SHP77 (cell line): ENCODE data around the gene STARD7.
"Not testable (repeated sequence)": the region's sequence is repeated elsewhere in the genome, so short reads cannot be mapped to it uniquely, and the experiment has no call there.

ENCODE experiments used
- DNase-seq, 2 experiments: peaks; one replicate each; lab custom pipeline; 2025; lab: John Stamatoyannopoulos, UW

STARD7 gene, protein sequence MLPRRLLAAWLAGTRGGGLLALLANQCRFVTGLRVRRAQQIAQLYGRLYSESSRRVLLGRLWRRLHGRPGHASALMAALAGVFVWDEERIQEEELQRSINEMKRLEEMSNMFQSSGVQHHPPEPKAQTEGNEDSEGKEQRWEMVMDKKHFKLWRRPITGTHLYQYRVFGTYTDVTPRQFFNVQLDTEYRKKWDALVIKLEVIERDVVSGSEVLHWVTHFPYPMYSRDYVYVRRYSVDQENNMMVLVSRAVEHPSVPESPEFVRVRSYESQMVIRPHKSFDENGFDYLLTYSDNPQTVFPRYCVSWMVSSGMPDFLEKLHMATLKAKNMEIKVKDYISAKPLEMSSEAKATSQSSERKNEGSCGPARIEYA

DNA sequence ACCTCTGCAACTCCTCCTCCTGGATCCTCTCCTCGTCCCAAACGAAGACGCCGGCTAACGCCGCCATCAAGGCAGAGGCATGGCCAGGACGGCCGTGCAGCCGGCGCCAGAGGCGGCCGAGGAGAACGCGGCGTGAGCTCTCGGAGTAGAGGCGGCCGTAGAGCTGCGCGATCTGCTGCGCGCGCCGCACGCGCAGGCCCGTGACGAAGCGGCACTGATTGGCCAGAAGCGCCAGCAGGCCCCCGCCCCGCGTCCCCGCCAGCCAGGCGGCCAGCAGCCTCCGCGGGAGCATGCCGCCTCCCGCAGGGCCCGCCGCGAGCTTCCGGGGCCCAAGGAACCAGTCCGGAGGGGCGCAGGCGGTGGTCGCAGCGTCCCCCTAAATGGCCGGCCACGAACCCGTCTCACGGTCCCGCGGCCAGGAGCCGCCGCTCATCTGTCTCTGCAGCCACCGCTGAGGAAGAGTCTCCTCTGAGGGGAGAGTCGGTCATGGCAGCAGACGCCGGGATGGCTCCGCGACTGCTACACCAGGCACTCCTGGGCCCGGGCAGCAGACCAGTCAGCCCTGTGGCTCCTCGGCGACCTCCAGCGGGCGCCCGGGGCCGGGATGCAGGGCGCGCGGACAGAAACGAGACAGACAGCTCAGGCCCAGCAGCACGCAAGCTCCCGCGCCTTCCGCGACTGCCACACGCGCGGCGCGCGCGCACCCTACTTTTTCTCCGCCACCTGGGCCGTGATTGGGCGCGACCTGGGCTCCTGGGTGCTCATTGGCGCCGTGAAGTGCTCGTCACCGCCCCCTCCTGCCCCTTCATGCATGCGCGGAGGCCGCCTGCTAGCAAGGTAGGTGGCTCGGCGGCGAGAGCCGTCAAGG, at the start of gene STARD7:
STARD7 (minus strand) TSS at position 685 of the 868 bp plus-strand sequence; CDS start at position 292, 393 bp downstream.
- DNase-seq = peak; percentile 96 to 97

- not testable (repeated sequence) for DNase-seq
Measured at GRCh38 chr2:96257744-96258143, 49.1 kb upstream of the STARD7 start.

- no peak for DNase-seq
Measured at GRCh38 chr2:96256611-96257113, 48.0 kb upstream of the STARD7 start.

GRCh38 chr2:96254571-96254970, 45.9 kb upstream of the STARD7 start:
- DNase-seq = no peak

DNA sequence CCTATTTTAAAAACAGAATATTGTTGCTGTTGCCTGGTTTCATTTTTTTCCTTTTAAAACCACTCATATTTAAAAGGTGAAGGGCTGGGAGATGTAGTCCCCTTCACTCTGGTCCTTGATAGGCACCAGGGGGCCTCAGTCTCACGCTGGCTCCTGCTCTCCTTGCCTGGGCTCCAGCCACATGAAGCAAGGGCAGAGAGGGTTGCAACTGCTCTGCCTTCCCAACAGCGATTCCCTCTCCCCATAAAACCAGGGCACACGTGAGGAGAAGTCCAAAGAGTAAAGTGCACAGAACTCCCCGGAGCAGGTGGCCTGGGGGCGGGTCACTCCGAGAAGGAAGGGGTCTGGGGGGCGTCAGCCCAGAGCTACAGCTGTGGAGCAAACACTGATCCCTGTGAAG, 44.4 kb upstream of the STARD7 start:
- DNase-seq = no peak

- no peak for DNase-seq
Measured at GRCh38 chr2:96252526-96252925, 43.9 kb upstream of the STARD7 start.

DNA sequence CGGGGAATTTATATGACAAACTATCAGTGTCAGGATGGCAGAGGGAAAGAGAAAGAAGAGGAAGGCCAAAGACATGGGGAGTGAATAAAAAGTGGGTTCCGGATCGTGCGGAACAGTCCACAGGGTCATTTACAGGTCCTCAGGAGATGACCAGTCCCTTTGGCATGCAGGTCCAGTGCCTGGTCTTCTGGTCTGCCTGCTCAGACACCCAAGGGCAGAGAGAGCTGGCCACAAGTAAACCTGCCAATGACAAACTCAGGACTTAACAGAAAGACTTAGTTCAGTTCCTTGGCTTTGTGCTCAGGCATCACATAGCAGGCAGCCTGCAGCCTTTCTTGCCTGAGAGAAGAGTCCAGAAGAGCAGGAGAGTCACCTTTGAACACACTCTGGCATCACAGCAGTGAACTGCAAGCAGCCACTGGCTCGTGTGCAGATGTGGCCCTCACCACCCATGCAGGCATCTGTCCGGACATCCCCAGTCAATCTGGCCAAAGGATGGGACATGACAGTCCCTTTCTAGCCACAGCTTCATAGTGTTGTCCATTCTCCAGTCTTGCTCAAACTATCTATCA, 43.2 kb upstream of the STARD7 start:
- no peak for DNase-seq

DNA sequence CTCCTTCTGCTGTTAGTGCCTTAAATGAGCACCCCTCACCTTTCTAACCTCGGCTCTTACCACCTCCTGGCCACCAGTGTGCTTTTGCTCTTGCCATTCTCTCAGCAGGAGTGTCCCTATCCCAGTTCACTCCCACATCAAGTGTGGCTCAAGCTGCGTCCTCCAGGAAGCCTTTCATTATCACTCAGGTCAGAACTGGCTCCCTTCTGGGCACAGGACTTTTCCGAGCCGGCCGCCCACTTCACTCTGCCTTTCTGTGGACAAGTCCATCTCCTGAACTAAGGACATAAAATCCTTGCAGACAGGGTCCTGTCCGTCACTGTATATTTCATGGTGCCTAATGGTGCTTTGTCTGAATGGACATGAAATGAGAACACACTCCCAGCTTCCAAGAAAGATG, 41.6 kb upstream of the STARD7 start:
- no peak for DNase-seq

- no peak for DNase-seq
Measured at GRCh38 chr2:96249654-96250053, 41.0 kb upstream of the STARD7 start.

- no peak for DNase-seq
Measured at GRCh38 chr2:96248624-96249023, 40.0 kb upstream of the STARD7 start.

DNA sequence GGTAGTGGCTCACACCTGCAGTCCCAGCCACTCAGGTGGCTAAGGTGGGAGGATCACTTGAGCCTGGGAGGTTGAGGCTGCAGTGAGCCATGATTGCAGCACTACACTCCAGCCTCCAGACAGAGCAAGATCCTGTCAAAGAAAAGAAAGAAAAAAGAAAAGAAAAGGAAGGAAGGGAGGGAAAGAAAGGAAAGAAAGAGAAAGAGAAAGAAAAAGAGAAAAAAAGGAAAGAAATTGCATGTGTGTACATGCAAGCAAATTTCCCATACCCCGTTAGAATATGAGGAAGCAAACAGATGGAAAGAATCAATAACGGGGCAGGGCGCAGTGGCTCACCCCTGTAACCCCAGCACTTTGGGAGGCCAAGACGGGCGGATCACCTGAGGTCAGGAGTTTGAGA, 39.3 kb upstream of the STARD7 start:
- no peak for DNase-seq

DNA sequence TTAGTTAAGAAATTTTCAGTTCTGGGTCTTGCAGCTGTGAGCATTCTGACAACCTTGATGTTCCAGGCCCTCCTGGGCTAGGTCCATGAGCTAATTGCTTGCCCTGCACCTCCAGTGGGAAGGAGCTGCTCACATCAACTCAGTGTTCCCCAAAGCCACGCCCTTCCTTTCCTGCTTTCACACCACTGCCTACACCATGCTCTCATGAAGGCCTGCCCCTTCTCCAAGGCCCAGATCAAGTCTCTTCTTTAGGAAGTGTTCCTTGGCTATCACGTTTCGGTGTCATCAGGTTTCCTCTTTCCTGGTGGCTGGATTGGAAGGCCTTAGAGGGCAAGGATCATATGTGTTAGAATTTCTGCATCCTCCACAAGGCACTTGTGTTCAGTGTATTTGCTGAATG, 38.4 kb upstream of the STARD7 start:
- no peak for DNase-seq

GRCh38 chr2:96245609-96246390, 37.2 kb upstream of the STARD7 start:
- DNase-seq = no peak

DNA sequence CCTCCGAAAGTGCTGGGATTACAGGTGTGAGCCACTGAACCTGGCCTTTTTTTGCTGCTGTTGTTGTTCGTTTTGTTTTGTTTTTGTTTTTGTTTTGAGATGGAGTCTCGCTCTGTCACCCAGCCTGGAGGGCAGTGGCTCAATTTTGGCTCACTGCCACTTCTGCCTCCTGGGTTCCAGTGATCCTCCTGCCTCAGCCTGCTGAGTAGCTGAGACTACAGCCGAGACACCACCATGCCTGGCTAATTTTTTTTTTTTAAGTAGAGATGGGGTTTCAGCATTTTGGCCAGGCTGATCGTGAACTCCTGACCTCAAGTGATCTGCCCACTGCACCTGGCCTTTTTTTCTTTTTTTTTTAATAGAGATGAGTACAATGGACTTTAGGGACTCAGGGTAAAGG, 35.2 kb upstream of the STARD7 start:
- DNase-seq = no peak

DNA sequence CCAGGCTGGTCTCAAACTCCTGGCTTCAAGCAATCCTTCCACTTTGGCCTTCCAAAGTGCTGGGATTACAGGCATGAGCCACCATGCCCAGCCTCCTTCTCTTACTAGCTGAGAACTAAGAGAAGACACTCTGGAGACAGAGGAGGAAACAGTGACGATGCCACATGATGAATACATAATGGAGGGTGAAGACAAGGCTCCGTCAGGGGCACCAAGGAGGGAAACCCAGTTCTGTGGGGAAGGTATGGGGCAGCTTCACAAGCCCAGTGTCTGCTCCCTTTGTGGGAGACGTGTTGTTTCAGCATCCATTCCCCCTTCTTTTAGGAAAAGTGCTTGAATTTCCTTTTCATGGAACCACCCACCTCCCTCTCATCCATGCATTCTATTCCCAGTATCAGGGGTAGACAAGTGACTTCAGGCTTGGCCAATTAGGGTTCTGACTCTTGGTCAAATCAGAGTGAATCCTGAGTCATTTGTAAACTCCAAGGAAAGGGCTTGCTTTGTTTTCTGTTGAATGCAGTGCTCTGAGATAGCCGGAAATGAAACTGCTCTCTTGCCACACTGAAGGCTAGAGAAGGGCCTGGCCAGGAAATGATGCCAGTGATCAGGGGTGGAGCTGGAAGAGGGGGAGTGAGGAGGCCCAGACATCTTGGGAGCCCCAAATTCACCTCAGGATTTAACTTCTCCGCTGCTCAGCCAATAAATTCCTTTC, 33.4 kb upstream of the STARD7 start:
- no peak for DNase-seq

DNA sequence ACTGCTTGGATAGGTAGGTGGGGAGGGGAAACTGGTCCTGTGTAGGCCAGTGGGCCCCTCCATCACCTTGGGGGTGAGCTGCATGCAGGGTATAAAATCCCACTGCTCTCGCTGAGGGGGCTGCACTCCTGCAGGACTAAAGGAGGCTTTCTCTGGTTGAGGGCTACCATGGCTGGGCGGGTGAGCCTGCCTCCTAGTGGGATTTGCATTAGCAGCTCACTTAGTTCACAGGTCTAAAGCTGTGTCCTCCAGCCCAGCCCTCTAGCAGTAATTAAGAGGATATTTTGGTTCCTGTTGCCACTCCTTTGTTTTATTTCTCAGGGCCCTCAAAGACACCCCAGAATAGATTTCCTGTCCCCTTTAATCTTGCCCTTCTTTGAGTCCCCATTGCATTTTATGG, 32.6 kb upstream of the STARD7 start:
- no peak for DNase-seq

DNA sequence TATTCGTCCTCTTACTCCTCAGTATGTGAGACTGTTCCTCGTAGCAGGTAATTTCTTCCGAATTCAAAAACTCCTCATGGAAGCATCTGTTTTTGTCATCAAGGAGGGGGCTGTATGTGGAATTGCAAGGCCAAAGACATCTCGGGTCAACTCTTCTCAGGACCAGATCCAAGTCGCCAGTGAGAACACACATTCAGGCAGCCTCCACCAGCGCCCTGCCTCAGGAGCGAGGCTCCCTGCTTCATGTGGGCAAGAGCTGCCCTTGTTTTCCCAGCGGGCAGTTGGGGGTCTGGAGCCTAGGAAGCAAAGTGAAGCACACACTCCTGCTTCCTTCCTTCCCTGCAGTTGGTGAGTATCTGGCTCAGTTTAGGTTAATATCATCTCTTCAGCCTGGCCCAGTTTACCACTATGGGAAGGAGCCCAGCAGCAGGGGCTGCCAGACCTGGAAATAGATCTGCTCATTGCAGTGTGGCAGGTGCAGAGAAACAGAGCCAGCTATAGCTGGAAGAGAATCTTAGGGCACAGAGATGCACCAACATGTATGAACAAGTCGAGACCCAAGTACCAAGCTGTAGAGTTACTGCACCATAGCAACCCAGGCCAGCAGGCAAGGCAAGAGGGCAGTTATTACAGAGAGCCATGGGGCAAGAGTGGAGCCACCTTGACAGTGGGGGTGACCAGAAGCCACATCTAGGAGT, 31.9 kb upstream of the STARD7 start:
- DNase-seq = no peak

DNA sequence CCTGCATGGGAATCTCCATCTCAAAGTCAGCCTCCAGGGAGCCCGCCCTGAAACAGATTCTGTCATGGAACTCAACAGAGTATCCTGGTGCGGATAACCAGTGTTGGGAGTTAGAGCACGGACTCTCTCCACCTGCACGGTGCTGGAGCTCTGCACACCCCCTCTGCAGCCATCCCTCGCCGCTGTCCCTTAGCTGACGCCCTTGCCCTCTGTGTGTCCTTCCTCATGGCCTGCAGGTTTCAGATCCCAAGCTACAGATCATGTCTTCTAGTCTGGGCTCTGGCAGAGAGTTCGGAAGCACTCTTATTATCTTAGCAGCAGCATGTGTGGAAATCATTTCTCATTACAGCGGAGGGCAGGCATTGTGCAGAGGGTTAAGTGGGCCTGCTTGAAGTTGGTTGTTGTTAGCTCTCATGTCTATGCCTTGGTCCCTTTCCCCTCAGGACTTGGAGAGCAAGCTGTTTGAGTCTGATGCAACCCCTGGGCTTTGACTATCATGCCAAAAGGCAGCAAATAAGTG, 31.2 kb upstream of the STARD7 start:
- DNase-seq = no peak

GRCh38 chr2:96239091-96239490, 30.5 kb upstream of the STARD7 start:
- no peak for DNase-seq

- no peak for DNase-seq
Measured at GRCh38 chr2:96238266-96238665, 29.6 kb upstream of the STARD7 start.
